ENCODE data around the gene MYH13.

The MYH13 gene

DNA sequence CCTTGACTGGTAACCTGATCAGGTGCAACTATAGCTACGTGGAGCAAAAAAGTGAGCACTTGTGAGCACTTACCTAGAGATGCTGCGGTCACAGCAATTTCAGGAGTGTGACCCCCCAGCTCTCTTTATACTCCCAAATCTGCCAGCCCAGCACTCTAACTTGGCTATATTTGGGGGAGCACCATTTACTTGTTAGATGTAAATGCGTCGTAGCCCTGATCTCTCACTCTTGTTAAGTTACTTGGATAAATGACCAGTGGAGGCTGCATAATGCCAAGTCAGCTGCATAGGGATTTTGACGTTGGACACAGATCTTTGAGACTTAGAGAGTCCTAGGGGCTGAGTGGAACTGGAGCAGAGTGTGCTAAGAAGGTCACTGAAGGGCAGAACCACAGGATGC, at the start of gene MYH13:
TSS of gene MYH13 (minus strand) at position 101 of the 400 bp plus-strand sequence. CDS start 8,476 bp downstream, outside the sequence.
- no peak for DNase-seq (ENCODE audit: low read depth)

DNA sequence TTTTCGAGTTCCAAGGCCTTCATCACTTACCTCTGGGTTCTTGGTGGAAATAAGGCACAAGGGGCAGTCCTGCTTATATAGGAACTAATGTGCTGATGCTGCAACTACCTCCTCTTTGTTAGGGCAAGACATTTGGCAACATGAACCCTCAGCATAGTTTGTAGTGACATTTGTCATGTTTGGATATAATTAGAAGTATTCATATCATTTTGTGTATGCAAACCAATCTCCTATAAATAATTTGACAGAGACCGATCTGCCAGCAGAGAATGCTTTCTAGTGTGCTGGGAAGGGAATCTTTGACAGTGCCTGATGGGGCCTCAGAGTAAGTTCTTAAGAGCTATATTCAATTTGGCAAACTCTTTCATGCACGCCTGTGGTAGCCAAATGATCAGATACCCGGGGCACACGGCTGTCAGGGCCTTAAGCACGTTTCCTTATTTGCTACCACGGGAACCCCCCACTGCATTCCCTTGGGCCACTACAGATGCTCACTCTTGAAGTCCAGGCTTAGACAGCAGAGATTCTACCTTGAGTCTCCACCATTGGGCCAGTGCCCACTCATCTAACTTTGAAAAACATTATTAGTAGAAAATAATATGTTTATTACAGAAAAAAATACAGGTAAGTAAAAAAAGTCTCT, 49.2 kb upstream of the MYH13 start, which contains the start of gene MYH8:
TSS of gene MYH8 (minus strand) at position 51 of the 643 bp plus-strand sequence. CDS start 1,723 bp downstream, outside the sequence.
- no peak for DNase-seq (ENCODE audit: low read depth)

DNA sequence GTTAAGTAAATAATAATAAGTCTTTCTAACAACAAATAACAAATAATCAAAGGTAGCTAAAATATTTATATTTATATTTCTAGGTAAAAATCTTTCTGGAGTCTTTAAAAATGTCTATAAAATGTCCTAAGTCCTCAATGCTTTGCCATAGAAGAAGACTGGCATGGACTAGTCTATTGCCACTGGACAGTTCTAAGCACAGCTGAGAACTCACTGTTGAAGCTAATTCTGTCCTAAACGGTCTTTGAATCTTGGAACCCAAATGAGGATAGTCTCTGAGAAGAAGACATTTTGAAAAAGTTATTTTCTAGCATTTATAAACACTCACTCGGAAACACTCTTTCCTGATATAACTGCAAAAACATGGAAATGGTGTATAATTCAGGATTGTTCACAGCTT, 48.4 kb upstream of the MYH13 start:
- DNase-seq (ENCODE audit: low read depth), result no peak

DNA sequence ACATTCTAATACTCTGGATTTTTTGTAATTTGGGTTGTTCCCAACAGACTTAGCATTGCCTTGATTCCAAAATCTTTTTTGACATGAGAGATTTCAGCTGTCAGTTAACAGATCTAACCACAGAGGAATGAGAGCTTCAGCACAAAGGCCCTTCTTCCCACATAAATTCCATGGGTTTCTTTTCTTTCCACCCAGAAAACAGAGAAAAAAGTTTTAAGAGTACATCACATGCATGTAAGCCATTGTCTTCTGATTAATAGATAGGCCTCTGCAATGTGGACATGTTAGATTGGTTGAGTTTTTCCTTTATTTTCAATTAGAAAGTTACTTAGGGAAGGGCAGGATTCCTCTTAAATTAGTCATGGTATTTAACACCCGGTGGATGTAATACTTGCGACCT, 48.0 kb upstream of the MYH13 start:
- no peak for DNase-seq (ENCODE audit: low read depth)

DNA sequence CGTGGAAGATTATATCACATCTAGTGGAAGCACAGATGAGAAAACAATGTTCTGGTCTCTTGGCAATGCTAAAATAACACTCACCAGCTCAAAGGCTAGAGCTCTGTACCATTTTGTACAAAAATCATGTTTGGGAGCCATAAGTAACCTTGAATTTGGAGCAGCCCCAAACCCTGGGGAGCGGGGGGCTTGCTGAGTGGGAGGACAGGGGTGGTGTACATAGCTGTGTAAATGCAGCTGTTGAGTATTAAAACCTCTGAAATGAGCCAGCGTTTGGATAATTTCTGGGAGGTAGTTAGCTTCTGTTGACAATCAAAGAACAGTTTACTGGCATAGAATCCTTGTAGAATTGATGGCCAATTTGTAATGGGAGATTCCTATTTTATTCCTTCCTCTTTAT, 44.6 kb upstream of the MYH13 start:
- no peak for DNase-seq (ENCODE audit: low read depth)

DNA sequence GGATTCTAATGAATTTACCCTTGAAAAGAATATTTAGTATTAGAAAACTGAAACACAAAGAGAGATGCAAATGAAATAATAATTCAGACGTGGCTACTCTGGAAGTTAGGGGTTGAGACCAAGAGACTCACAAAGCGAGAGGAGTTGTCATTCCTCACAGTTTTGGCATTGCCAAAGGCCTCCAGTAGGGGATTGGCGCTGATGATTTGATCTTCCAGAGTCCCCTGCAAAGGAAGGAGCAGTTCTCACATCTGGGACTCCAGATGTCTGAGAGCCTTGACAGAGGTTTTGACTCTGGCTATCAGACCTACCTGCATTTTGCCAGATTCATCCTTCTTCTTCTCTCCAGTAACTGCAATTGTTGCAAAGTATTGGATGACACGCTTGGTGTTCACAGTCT, 42.4 kb upstream of the MYH13 start:
- no peak for DNase-seq (ENCODE audit: low read depth)

- DNase-seq (ENCODE audit: low read depth), result no peak
Measured at GRCh38 chr17:10403589-10403988, 30.8 kb upstream of the MYH13 start.

DNA sequence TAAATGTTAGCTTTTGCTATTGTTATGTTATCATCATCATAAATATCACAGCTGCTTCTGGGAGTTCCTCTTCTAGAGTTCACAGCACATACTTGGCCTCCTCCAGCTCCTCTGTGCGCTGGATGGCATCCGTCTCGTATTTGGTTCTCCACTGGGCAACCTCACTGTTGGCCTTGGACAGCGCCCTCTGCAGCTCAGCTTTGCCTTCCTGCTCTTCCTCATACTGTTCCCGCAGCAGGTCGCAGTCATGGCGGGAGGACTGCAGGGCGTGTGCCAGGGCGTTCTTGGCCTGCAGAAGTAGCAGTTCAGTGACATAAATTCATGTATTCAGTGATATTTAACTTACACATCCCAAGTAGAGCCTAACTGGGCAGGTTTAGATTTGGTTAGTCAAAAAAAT, 25.5 kb upstream of the MYH13 start:
- no peak for DNase-seq (ENCODE audit: low read depth)

DNA sequence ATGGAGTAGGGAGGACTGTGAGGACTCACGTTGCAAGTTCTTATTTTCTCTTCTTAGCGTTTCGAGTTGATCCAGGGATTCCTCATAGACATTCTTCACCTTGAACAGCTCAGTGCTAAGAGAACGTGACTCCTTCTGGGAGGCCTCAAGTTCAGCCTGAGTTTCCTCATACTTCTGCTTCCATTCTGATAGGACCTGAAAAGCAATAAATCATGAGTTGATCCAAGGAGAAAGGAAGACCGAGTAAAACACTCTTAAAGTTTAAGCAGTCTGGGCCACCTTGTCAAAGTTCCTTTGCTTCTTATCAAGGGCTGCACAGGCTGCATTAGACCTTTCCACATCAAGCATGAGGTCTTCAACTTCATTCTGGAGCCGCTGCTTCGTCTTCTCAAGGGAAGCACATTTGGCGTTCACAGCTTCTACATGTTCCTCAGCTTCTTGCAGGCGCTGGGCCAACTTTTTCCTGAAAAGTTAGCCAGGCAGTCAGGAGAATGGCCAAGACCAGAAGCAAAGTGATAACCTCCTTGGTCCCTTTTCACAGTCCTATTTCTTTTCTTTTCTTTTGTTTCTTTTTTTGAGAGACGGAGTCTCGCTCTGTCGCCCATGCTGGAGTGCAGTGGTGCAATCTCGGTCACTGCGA, 23.8 kb upstream of the MYH13 start:
- DNase-seq (ENCODE audit: low read depth), result no peak

DNA sequence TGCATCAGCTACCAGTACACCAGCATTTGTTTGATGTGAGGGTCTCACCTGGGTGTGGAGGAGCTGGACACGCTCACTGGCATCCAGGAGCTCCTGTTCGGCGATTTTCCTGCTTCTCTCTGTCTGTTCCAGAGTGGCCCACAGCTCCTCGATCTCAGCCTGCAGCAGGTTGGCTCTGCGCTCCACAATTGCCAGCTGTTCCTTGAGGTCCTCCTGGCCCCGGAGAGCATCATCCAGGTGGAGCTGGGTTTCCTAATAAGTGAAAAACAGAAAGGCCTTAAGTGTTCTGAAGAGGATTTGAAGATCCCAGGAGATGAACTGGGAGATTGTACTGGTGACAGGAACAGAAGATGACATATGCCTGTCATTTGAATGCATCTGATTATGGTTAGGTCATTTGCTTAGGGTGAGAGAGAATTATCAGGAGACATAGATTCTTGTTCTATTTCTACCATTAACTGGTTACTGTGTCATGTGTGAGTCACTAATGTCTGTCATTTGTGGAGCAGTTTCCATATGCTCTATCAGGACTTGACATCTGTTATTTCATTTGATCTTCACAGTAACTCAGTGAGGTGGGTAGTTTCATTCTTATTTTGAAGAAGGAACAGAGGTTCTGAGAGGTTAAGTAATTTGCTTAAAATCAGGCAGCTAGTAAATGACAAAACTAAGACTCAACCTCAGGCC, 21.5 kb upstream of the MYH13 start:
- DNase-seq (ENCODE audit: low read depth), result no peak

- DNase-seq (ENCODE audit: low read depth), result no peak
Measured at GRCh38 chr17:10392880-10393279, 20.1 kb upstream of the MYH13 start.

GRCh38 chr17:10385871-10386270, 13.1 kb upstream of the MYH13 start:
- no peak for DNase-seq (ENCODE audit: low read depth)

GRCh38 chr17:10384175-10384574, 11.4 kb upstream of the MYH13 start:
- no peak for DNase-seq (ENCODE audit: low read depth)

- DNase-seq (ENCODE audit: low read depth), result peak; percentile 45
Measured at GRCh38 chr17:10380631-10381408, 8.0 kb upstream of the MYH13 start.

- DNase-seq (ENCODE audit: low read depth), result no peak
Measured at GRCh38 chr17:10370016-10370608, 2.7 kb downstream of the MYH13 start.

DNA sequence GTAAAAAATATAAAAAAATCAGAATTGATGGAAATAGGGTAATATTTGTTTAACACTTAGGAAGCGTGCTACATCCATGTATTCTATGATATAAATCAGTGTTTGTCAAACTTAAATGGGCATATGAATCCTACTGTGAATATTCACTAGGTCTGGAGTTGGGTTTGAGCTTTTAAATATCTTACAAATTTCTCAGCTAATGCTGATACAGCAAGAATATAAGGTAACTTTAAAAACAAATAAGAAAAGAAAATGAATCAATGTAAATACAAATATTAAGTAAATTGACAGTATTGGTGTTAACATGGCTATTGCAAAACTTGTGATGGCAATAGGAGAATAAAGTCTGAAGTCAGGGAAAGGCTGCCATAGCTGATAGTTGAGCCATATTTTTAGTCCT, 3.6 kb downstream of the MYH13 start:
- no peak for DNase-seq (ENCODE audit: low read depth)

DNA sequence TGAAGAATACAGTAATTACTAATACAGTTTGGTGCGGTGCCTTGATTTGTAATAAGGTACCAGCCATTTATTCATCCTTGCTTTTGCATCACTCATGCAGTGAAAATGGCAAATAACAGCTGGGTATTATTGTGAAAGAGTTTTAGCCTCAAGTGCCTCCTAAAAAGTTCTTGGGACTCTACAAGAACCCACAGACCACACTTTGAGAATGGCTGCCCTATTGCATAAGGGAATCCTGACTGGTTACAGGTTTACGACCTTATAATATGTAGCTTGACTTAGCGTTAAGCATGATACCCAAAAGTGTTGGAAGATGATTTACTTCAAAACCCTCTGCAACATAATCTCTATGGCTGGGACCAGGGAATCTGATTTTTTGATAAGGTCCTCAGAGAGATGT, 4.2 kb downstream of the MYH13 start:
- no peak for DNase-seq (ENCODE audit: low read depth)

GRCh38 chr17:10360578-10360977, 12.2 kb downstream of the MYH13 start:
- no peak for DNase-seq (ENCODE audit: low read depth)

DNA sequence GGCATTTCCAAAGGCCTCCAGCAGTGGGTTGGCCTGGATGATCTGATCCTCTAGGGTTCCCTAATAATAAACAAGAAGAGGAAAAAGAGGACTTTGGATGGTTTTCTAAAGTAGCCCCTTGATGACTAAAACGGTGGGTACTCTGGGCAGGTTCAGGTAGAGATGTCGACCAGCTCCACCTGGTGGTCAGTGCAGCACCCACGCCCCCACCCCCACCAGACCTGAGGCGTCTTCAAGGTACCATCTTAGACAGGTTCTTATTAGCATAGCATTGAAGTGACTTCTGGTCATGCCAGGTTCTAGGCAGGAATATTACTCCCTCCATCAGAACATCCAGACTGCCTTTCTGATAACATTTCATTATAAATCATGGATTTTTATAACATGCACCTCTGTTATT, 15.0 kb downstream of the MYH13 start:
- no peak for DNase-seq (ENCODE audit: low read depth)

- no peak for DNase-seq (ENCODE audit: low read depth)
Measured at GRCh38 chr17:10354651-10355050, 18.2 kb downstream of the MYH13 start.

GRCh38 chr17:10352893-10353292, 19.9 kb downstream of the MYH13 start:
- no peak for DNase-seq (ENCODE audit: low read depth)

DNA sequence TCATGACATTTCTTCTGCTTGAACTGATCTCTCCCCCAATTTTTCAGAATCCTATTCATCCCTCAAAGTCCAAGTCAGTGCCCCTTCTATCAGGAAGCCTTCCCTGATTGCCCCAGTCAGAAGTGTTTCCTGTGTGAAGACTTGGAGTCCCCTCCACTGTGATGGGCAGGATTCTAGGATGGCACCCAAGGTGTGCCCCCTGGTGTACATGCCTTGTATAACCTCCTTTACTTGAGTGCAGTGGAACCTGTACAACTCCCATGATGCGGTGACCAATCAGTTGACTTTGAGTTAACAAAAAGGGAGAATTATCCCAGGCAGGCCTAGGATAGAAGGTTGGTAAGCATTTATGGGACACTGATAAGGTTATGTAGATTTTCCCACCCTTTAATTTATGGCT, 23.4 kb downstream of the MYH13 start:
- DNase-seq (ENCODE audit: low read depth), result no peak
